Progenitor cell of endocrine pancreas (in vitro differentiated cells): ENCODE results near the gene EIF3B. TPM values are rescaled to one million over a fixed set of nuclear protein-coding genes. Genes with fewer than 3 reads are reported as not detected.
"Not testable (repeated sequence)": the region's sequence is repeated elsewhere in the genome, so short reads cannot be mapped to it uniquely, and the experiment has no call there.

Experiments
- DNase-seq: peaks from one replicate; pipeline ENCODE4 v3.0.0; 2021; ENCODE audit warnings: low spot score; ENCODE audit not compliant: unreplicated experiment
- H3K27ac Mint-ChIP-seq: 2 replicates; pipeline ENCODE4 v1.8.0; 2021; ENCODE audit warnings: mild to moderate bottlenecking, moderate library complexity, mixed read lengths
- H3K27me3 Mint-ChIP-seq: 2 replicates; pipeline ENCODE4 v1.8.0; 2021; ENCODE audit warnings: mixed read lengths
- H3K36me3 Mint-ChIP-seq: 2 replicates; pipeline ENCODE4 v1.8.0; 2022; ENCODE audit warnings: mixed read lengths; ENCODE audit not compliant: insufficient read depth
- H3K4me1 Mint-ChIP-seq: 2 replicates; pipeline ENCODE4 v1.8.0; 2021; ENCODE audit warnings: low read depth, mixed read lengths
- H3K4me3 Mint-ChIP-seq: 2 replicates; pipeline ENCODE4 v1.8.0; 2021; ENCODE audit warnings: low read depth, mild to moderate bottlenecking, moderate library complexity, mixed read lengths
- H3K9me3 Mint-ChIP-seq: 2 replicates; pipeline ENCODE4 v1.8.0; 2021; ENCODE audit warnings: low read depth, mixed read lengths
- total RNA-seq: library from RNA; stranded (reverse); gene quantifications from 2 replicates; pipeline ENCODE4 v1.2.1, GENCODE V29; 2021
- TF ChIP-seq, protein P1 (sequence below): fragments of 200-600 bp; sonication (generic); IDR thresholded peaks from one replicate; pipeline ENCODE4 v1.5.0; 2021; ENCODE audit warnings: antibody characterized with exemption, mild to moderate bottlenecking; ENCODE audit not compliant: unreplicated experiment

Gene EIF3B
- total RNA-seq, 1 donor from 2014 or later, result 158 TPM

GRCh38 chr7:2330493-2330892 is 24.1 kb upstream of the EIF3B start:
- H3K9me3 Mint-ChIP-seq, result no peaks in the 10 kb centered on the region
- H3K4me1 Mint-ChIP-seq, result peaks cover 2% of the 10 kb centered on the region
- DNase-seq, result no peak
- TF ChIP-seq, protein P1, sequence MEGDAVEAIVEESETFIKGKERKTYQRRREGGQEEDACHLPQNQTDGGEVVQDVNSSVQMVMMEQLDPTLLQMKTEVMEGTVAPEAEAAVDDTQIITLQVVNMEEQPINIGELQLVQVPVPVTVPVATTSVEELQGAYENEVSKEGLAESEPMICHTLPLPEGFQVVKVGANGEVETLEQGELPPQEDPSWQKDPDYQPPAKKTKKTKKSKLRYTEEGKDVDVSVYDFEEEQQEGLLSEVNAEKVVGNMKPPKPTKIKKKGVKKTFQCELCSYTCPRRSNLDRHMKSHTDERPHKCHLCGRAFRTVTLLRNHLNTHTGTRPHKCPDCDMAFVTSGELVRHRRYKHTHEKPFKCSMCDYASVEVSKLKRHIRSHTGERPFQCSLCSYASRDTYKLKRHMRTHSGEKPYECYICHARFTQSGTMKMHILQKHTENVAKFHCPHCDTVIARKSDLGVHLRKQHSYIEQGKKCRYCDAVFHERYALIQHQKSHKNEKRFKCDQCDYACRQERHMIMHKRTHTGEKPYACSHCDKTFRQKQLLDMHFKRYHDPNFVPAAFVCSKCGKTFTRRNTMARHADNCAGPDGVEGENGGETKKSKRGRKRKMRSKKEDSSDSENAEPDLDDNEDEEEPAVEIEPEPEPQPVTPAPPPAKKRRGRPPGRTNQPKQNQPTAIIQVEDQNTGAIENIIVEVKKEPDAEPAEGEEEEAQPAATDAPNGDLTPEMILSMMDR, result no peak
- H3K27me3 Mint-ChIP-seq, result no peaks in the 10 kb centered on the region
- no peak overlapping the region for H3K27ac Mint-ChIP-seq
- H3K4me3 Mint-ChIP-seq, result no peak overlapping the region
- H3K36me3 Mint-ChIP-seq, result peaks cover 2% of the 10 kb centered on the region

DNA sequence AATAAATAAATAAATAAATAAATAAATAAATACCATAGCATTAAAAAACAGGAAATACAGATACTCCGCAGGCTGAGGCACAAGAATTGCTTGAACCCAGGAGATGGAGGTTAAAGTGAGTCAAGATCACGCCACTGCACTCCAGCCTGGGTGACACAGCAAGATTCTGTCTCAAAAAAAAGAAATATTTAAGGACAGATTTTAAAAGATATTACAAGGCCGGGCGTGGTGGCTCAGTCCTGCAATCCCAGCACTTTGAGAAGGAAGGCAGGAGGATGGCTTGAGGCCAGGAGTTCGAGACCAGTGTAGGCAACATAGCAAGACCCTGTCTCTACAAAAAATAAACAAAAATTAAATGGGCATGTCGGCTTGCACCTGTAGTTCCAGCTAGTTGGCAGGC is 22.9 kb upstream of the EIF3B start:
- TF ChIP-seq, protein P1, result no peak
- no peak for DNase-seq
- Mint-ChIP-seq H3K36me3 (peaks cover 2% of the 10 kb centered on the region), H3K9me3 (no peaks in the 10 kb centered on the region), H3K27ac (no peak overlapping the region), H3K4me1 (peaks cover 2% of the 10 kb centered on the region), H3K27me3 (no peaks in the 10 kb centered on the region), H3K4me3 (no peak overlapping the region)

- not testable (repeated sequence) for H3K4me3 Mint-ChIP-seq, DNase-seq, H3K4me1 Mint-ChIP-seq, H3K9me3 Mint-ChIP-seq, H3K36me3 Mint-ChIP-seq, H3K27ac Mint-ChIP-seq, H3K27me3 Mint-ChIP-seq
Observed at GRCh38 chr7:2332606-2333231, 21.9 kb upstream of the EIF3B start.

DNA sequence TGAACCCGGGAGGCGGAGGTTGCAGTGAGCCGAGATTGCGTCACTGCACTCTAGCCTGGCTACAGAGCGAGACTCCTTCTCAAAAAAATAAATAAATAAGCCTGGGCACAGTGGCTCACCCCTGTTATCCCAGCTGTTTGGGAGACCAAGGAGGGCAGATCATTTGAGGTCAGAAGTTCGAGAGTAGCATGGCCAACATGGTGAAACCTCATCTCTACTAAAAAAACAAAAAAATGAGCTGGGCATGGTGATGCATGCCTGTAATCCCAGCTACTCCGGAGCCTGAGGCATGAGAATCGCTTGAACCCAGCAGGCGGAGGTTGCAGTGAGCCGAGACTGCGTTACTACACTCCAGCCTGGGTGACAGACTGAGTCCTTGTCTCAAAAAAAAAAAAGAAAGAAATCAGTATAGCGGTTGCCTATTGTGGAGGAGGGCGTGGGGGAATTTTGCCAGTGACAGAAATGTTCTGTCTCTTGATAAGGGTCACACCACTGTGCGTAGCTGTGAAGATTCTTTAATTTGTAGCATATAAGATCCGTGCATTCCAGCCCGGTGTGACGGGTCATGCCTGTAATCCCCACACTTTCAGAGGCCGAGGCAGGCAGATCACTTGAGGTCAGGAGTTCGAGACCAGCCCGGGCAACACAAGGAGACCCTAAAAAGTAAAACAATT is 17.9 kb upstream of the EIF3B start:
- no peak overlapping the region for H3K4me3 Mint-ChIP-seq
- DNase-seq, result no peak
- no peaks in the 10 kb centered on the region for H3K27me3 Mint-ChIP-seq
- H3K9me3 Mint-ChIP-seq, result no peaks in the 10 kb centered on the region
- TF ChIP-seq, protein P1, result no peak
- H3K36me3 Mint-ChIP-seq, result peaks cover 2% of the 10 kb centered on the region
- H3K4me1 Mint-ChIP-seq, result peaks cover 2% of the 10 kb centered on the region
- H3K27ac Mint-ChIP-seq, result no peak overlapping the region

- H3K9me3 Mint-ChIP-seq, H3K27ac Mint-ChIP-seq, H3K4me3 Mint-ChIP-seq, H3K36me3 Mint-ChIP-seq, H3K27me3 Mint-ChIP-seq, DNase-seq, H3K4me1 Mint-ChIP-seq: not testable (repeated sequence)
Observed at GRCh38 chr7:2347351-2348063, 7.1 kb upstream of the EIF3B start.

DNA sequence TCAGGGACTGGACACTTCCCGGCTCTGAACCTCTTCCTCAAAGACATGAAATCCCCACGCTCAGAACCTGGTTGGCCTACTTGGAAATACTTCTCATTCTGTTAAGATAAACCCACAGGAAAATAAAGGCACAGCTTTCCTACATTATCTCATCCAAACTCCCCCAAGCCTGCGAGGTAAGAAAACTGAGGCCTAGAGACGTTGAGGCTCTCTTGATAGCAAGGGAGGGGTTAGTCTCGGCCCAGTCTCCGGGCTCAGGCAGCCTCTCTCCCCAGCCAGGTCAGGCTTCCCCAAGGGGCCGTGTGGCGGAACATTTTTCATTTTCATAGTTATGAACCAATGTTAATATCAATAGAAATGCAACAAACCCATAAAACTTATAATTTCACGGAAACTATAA is 4.6 kb upstream of the EIF3B start:
- H3K4me3 Mint-ChIP-seq, result no peak overlapping the region
- peak overlapping the region; percentile 23 for H3K27ac Mint-ChIP-seq
- no peaks in the 10 kb centered on the region for H3K9me3 Mint-ChIP-seq
- no peaks in the 10 kb centered on the region for H3K36me3 Mint-ChIP-seq
- TF ChIP-seq, protein P1, result no peak
- H3K27me3 Mint-ChIP-seq, result no peaks in the 10 kb centered on the region
- no peak for DNase-seq
- peaks cover 3% of the 10 kb centered on the region for H3K4me1 Mint-ChIP-seq
